HepG2 (cell line): Measurements from ENCODE around the gene CASKIN2. TPM values are rescaled to one million over a fixed set of nuclear protein-coding genes. Genes with fewer than 3 reads are reported as not detected.
A peak's percentile ranks its signal among the peaks of the same experiment; 100 is the strongest.

ENCODE experiments used
- CC2D1A ChIP-seq: sonication (generic); formaldehyde crosslinking; IDR thresholded peaks from 2 replicates; pipeline ENCODE4 v1.8.1; 2023; ENCODE audit warnings: mild to moderate bottlenecking, missing genetic modification reagents
- CEBPG ChIP-seq: IDR thresholded peaks from 2 replicates; pipeline ENCODE4 v1.6.1; 2016
- CHCHD3 ChIP-seq: sonication (generic); formaldehyde crosslinking; IDR thresholded peaks from 2 replicates; pipeline ENCODE4 v1.8.0; 2022; ENCODE audit warnings: mild to moderate bottlenecking, missing genetic modification reagents, moderate library complexity
- DDIT3 ChIP-seq: sonication (generic); formaldehyde crosslinking; IDR thresholded peaks from 2 replicates; pipeline ENCODE4 v1.4.0; 2020; ENCODE audit warnings: mild to moderate bottlenecking, missing genetic modification reagents
- EHMT2 ChIP-seq: fragments of 200-600 bp; sonication (generic); IDR thresholded peaks from 2 replicates; pipeline ENCODE4 v1.7.0; 2017; ENCODE audit warnings: antibody characterized with exemption, low read depth, low read length, borderline replicate concordance
- ELF1 ChIP-seq: sonication (generic); formaldehyde crosslinking; IDR thresholded peaks from 2 replicates; pipeline ENCODE4 v1.4.0; 2020; ENCODE audit warnings: missing genetic modification reagents
- HMG20A ChIP-seq: IDR thresholded peaks from 2 replicates; pipeline ENCODE4 v1.6.1; 2016; ENCODE audit warnings: borderline replicate concordance
- MTF1 ChIP-seq: sonication (generic); formaldehyde crosslinking; IDR thresholded peaks from 2 replicates; pipeline ENCODE4 v1.5.0; 2020; ENCODE audit warnings: missing genetic modification reagents
- MYC ChIP-seq: sonication (generic); formaldehyde crosslinking; IDR thresholded peaks from 2 replicates; pipeline ENCODE4 v1.9.0; 2021; ENCODE audit warnings: missing genetic modification reagents, borderline replicate concordance
- PLSCR1 ChIP-seq: sonication (generic); formaldehyde crosslinking; IDR thresholded peaks from 2 replicates; pipeline ENCODE4 v1.5.0; 2020; ENCODE audit warnings: missing genetic modification reagents, mild to moderate bottlenecking, borderline replicate concordance
- SETDB1 ChIP-seq: sonication (generic); formaldehyde crosslinking; IDR thresholded peaks from 2 replicates; pipeline ENCODE4 v1.5.1; 2020; ENCODE audit warnings: missing genetic modification reagents, mild to moderate bottlenecking, borderline replicate concordance
- SSRP1 ChIP-seq: IDR thresholded peaks from 2 replicates; pipeline ENCODE4 v1.6.1; 2016; ENCODE audit warnings: control low read depth
- ZKSCAN1 ChIP-seq: fragments of 150-350 bp; IDR thresholded peaks from 2 replicates; pipeline ENCODE4 v1.6.1; 2014; ENCODE audit warnings: low read length
- ZNF20 ChIP-seq: sonication (generic); formaldehyde crosslinking; IDR thresholded peaks from 2 replicates; pipeline ENCODE4 v1.4.0; 2020; ENCODE audit warnings: mild to moderate bottlenecking, moderate library complexity, missing genetic modification reagents
- ZNF253 ChIP-seq: sonication (generic); formaldehyde crosslinking; IDR thresholded peaks from 2 replicates; pipeline ENCODE4 v1.8.0; 2022; ENCODE audit warnings: mild to moderate bottlenecking, missing genetic modification reagents, borderline replicate concordance
- ZNF44 ChIP-seq: sonication (generic); formaldehyde crosslinking; IDR thresholded peaks from 2 replicates; pipeline ENCODE4 v1.5.1; 2020; ENCODE audit warnings: mild to moderate bottlenecking, missing genetic modification reagents
- ZNF510 ChIP-seq: sonication (generic); formaldehyde crosslinking; IDR thresholded peaks from 2 replicates; pipeline ENCODE4 v1.4.0; 2020; ENCODE audit warnings: low read depth, mild to moderate bottlenecking, missing genetic modification reagents
- ZNF562 ChIP-seq: sonication (generic); formaldehyde crosslinking; IDR thresholded peaks from 2 replicates; pipeline ENCODE4 v1.8.0; 2022; ENCODE audit warnings: missing genetic modification reagents, borderline replicate concordance
- ZNF660 ChIP-seq: sonication (generic); formaldehyde crosslinking; IDR thresholded peaks from 2 replicates; pipeline ENCODE4 v1.5.1; 2020; ENCODE audit warnings: mild to moderate bottlenecking, low read depth, missing genetic modification reagents, borderline replicate concordance
- ZNF713 ChIP-seq: sonication (generic); formaldehyde crosslinking; IDR thresholded peaks from 2 replicates; pipeline ENCODE4 v1.4.0; 2020; ENCODE audit warnings: mild to moderate bottlenecking, missing genetic modification reagents
- ZNF747 ChIP-seq: sonication (generic); formaldehyde crosslinking; IDR thresholded peaks from 2 replicates; pipeline ENCODE4 v1.8.1; 2023; ENCODE audit warnings: missing genetic modification reagents, mild to moderate bottlenecking, borderline replicate concordance
- ZNF83 ChIP-seq: sonication (generic); formaldehyde crosslinking; IDR thresholded peaks from 2 replicates; pipeline ENCODE4 v1.4.0; 2020; ENCODE audit warnings: missing genetic modification reagents, mild to moderate bottlenecking, borderline replicate concordance
- polyA plus RNA-seq, 8 experiments: library from polyadenylated mRNA; depleted of rRNA in 3 of 8; stranded (reverse) in 7 of 8; unstranded in 1 of 8; fragments of >200 nt; fragmentation: Illumina TruSeq in 4 of 8; extraction: Trizol in 4 of 8; gene quantifications; 2 replicates each; pipeline versions ENCODE4 v1.2.1 to v1.2.3, GENCODE V29; 2011 to 2016; ENCODE audit warnings: low read depth in 4 of 8, missing spikeins in 1 of 8, mixed read lengths in 1 of 8; ENCODE audit not compliant: insufficient read depth in 1 of 8
- total RNA-seq, 5 experiments: library from RNA; depleted of rRNA; stranded (reverse); fragments of >200 nt; fragmentation: Illumina TruSeq; extraction: Trizol; gene quantifications; 2 replicates each; pipeline ENCODE4 v1.2.3, GENCODE V29; 2016; ENCODE audit warnings: low read depth in 1 of 5
- TF ChIP-seq, protein P1 (sequence below): sonication (generic); formaldehyde crosslinking; IDR thresholded peaks from 2 replicates; pipeline ENCODE4 v1.4.0; 2020; ENCODE audit warnings: missing genetic modification reagents, borderline replicate concordance

CASKIN2 gene
- total and polyA plus RNA-seq, 2 of the 13 experiments (the other 11 are each of a cell fraction or from before 2014, with no cell fraction given), result 5.2 to 7.8 TPM

GRCh38 chr17:75549246-75550138 lies 34.2 kb upstream of the CASKIN2 start (continued):
- TF ChIP-seq ZNF253 (no peak), EHMT2 (no peak), ZNF44 (0 out of 2 replicates have a peak, but pooled peaks have one; percentile 81), PLSCR1 (CRISPR knock-in tag) (no peak), ZKSCAN1 (no peak), CEBPG (CRISPR knock-in tag) (no peak), ZNF660 (CRISPR knock-in tag) (0 out of 2 replicates have a peak, but pooled peaks have one; percentile 54), SSRP1 (0 out of 2 replicates have a peak, but pooled peaks have one; percentile 52), ZNF747 (CRISPR knock-in tag) (peak; percentile 58; the same call in 1 of the 2 replicates), ZNF713 (CRISPR knock-in tag) (no peak), CHCHD3 (CRISPR knock-in tag) (0 out of 2 replicates have a peak, but pooled peaks have one; percentile 81), DDIT3 (CRISPR knock-in tag) (no peak), MYC (CRISPR knock-in tag) (peak; percentile 61; the same call in 1 of the 2 replicates), HMG20A (CRISPR knock-in tag) (no peak; the same call in 1 of the 2 replicates), ZNF20 (CRISPR knock-in tag) (peak; percentile 65; the same call in 1 of the 2 replicates), CC2D1A (no peak), ELF1 (CRISPR knock-in tag) (peak; percentile 69), ZNF510 (CRISPR knock-in tag) (no peak), MTF1 (no peak), ZNF562 (CRISPR knock-in tag) (no peak), ZNF83 (no peak), SETDB1 (CRISPR knock-in tag) (no peak)
- TF ChIP-seq, protein P1, sequence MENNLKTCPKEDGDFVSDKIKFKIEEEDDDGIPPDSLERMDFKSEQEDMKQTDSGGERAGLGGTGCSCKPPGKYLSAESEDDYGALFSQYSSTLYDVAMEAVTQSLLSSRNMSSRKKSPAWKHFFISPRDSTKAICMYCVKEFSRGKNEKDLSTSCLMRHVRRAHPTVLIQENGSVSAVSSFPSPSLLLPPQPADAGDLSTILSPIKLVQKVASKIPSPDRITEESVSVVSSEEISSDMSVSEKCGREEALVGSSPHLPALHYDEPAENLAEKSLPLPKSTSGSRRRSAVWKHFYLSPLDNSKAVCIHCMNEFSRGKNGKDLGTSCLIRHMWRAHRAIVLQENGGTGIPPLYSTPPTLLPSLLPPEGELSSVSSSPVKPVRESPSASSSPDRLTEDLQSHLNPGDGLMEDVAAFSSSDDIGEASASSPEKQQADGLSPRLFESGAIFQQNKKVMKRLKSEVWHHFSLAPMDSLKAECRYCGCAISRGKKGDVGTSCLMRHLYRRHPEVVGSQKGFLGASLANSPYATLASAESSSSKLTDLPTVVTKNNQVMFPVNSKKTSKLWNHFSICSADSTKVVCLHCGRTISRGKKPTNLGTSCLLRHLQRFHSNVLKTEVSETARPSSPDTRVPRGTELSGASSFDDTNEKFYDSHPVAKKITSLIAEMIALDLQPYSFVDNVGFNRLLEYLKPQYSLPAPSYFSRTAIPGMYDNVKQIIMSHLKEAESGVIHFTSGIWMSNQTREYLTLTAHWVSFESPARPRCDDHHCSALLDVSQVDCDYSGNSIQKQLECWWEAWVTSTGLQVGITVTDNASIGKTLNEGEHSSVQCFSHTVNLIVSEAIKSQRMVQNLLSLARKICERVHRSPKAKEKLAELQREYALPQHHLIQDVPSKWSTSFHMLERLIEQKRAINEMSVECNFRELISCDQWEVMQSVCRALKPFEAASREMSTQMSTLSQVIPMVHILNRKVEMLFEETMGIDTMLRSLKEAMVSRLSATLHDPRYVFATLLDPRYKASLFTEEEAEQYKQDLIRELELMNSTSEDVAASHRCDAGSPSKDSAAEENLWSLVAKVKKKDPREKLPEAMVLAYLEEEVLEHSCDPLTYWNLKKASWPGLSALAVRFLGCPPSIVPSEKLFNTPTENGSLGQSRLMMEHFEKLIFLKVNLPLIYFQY (CRISPR knock-in tag), result no peak
